Measurements from ENCODE around the gene ANK2.
A peak's percentile ranks its signal among the peaks of the same experiment; 100 is the strongest.

Gene ANK2

GRCh38 chr4:113293043-113293560, 243.6 kb downstream of the ANK2 start:
- peak; percentile 10 for DNase-seq

GRCh38 chr4:113293674-113294073, 244.2 kb downstream of the ANK2 start:
- peak; percentile 9 for DNase-seq

GRCh38 chr4:113294908-113295307, 245.5 kb downstream of the ANK2 start:
- no peak for DNase-seq

GRCh38 chr4:113300471-113300928, 251.0 kb downstream of the ANK2 start:
- peak; percentile 14 for DNase-seq

GRCh38 chr4:113302051-113302450, 252.6 kb downstream of the ANK2 start:
- DNase-seq = no peak

GRCh38 chr4:113303315-113303714, 253.9 kb downstream of the ANK2 start:
- DNase-seq = no peak

- no peak for DNase-seq
Measured at GRCh38 chr4:113311047-113311446, 261.6 kb downstream of the ANK2 start.

GRCh38 chr4:113312529-113312928, 263.1 kb downstream of the ANK2 start:
- no peak for DNase-seq

- DNase-seq = no peak
Measured at GRCh38 chr4:113314426-113314825, 265.0 kb downstream of the ANK2 start.

GRCh38 chr4:113316879-113317278, 267.4 kb downstream of the ANK2 start:
- no peak for DNase-seq

GRCh38 chr4:113317523-113317922, 268.1 kb downstream of the ANK2 start:
- no peak for DNase-seq

- DNase-seq = no peak
Measured at GRCh38 chr4:113322736-113323135, 273.3 kb downstream of the ANK2 start.

- no peak for DNase-seq
Measured at GRCh38 chr4:113325876-113326615, 276.6 kb downstream of the ANK2 start.

GRCh38 chr4:113327494-113327893, 278.0 kb downstream of the ANK2 start:
- peak; percentile 21 for DNase-seq

GRCh38 chr4:113328514-113328913, 279.1 kb downstream of the ANK2 start:
- DNase-seq = no peak

- no peak for DNase-seq
Measured at GRCh38 chr4:113330200-113330599, 280.7 kb downstream of the ANK2 start.

- no peak for DNase-seq
Measured at GRCh38 chr4:113331811-113332210, 282.4 kb downstream of the ANK2 start.

- no peak for DNase-seq
Measured at GRCh38 chr4:113332701-113333100, 283.2 kb downstream of the ANK2 start.

GRCh38 chr4:113335746-113336145, 286.3 kb downstream of the ANK2 start:
- no peak for DNase-seq

GRCh38 chr4:113336556-113336955, 287.1 kb downstream of the ANK2 start:
- no peak for DNase-seq

- DNase-seq = no peak
Measured at GRCh38 chr4:113339430-113339813, 290.0 kb downstream of the ANK2 start.

- DNase-seq = no peak
Measured at GRCh38 chr4:113344100-113344499, 294.6 kb downstream of the ANK2 start.

GRCh38 chr4:113347245-113347644, 297.8 kb downstream of the ANK2 start:
- DNase-seq = no peak

- DNase-seq = no peak
Measured at GRCh38 chr4:113349430-113349829, 300.0 kb downstream of the ANK2 start.

GRCh38 chr4:113350576-113350975, 301.1 kb downstream of the ANK2 start:
- no peak for DNase-seq
